Breast epithelium (tissue), 3 donors: ENCODE measurements around the gene SPNS3.

Source experiments
- CTCF ChIP-seq, 3 donors: fragments of 450-650 bp; IDR thresholded peaks; one replicate each; pipeline ENCODE4 v1.5.1; 2016 to 2017; ENCODE audit warnings: antibody characterized with exemption in 3 of 3, mild to moderate bottlenecking in 3 of 3, moderate library complexity in 3 of 3
- POLR2A ChIP-seq: fragments of 450-650 bp; IDR thresholded peaks from one replicate; pipeline ENCODE4 v1.6.1; 2016; ENCODE audit warnings: antibody characterized with exemption, mild to moderate bottlenecking, moderate library complexity

- TF ChIP-seq CTCF (IDR thresholded peaks at IDR 0.05) (no peak), POLR2A (no peak)
These were observed 59.2 kb downstream of the SPNS3 start for GRCh38 chr17:4492721-4493561.
